Measurements from ENCODE around the gene RIC1. TPM values are rescaled to one million over a fixed set of nuclear protein-coding genes. Genes with fewer than 3 reads are reported as not detected.

RIC1 gene
- total and polyA plus RNA-seq, 12 donors, result 3.6 to 33.1 (median 17.9) TPM

GRCh38 chr9:5801739-5802113 is 172.8 kb downstream of the RIC1 start:
- Histone ChIP-seq H3K27me3 (no peaks in the 10 kb centered on the region), H3K4me3 (no peak overlapping the region), H3K36me3 (replicated peaks in 1 of 2) (peaks cover 0 to 6% of the 10 kb centered on the region in 2 donors), H3K27ac (peak overlapping the region in 1 of 5 donors; percentile 37), H3K4me1 (replicated peaks in 1 of 2) (peaks cover 14 to 22% of the 10 kb centered on the region in 2 donors), H3K9me3 (replicated peaks in 1 of 3) (no peaks in the 10 kb centered on the region)
- WGBS, 4 donors, result 55 to 74% (median 62%) methylated on average over 3 of the region's 3 CpGs
- intact Hi-C loops (cut with DNase I), result no loop called here
- no peak for DNase-seq
- no peak for TF ChIP-seq POLR2A (IDR thresholded peaks at IDR 0.05)
- TF ChIP-seq, protein P1, sequence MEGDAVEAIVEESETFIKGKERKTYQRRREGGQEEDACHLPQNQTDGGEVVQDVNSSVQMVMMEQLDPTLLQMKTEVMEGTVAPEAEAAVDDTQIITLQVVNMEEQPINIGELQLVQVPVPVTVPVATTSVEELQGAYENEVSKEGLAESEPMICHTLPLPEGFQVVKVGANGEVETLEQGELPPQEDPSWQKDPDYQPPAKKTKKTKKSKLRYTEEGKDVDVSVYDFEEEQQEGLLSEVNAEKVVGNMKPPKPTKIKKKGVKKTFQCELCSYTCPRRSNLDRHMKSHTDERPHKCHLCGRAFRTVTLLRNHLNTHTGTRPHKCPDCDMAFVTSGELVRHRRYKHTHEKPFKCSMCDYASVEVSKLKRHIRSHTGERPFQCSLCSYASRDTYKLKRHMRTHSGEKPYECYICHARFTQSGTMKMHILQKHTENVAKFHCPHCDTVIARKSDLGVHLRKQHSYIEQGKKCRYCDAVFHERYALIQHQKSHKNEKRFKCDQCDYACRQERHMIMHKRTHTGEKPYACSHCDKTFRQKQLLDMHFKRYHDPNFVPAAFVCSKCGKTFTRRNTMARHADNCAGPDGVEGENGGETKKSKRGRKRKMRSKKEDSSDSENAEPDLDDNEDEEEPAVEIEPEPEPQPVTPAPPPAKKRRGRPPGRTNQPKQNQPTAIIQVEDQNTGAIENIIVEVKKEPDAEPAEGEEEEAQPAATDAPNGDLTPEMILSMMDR (IDR thresholded peaks at IDR 0.05), result no peak

DNA sequence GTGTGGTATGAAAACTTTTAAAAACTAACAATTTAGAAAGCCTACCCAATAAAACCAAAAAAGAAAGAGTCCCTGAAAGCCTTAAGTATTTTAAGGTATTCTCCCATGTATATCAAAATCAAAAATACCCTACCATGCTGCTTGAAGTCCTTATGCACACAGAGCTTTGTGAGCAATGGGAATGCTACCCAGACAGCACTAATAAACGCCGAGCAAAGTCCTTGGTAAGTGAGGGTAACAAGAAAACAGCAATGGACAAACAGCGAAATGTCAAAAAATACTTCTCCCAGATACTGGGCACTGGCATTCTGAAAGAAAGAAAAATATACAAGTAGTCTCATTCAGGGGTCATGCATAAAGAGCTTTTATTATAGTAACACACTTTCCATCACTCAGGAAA is 176.6 kb downstream of the RIC1 start:
- Histone ChIP-seq H3K4me3 (no peak overlapping the region), H3K27ac (no peak overlapping the region), H3K27me3 (no peaks in the 10 kb centered on the region), H3K4me1 (replicated peaks in 1 of 2) (peaks cover 9 to 14% of the 10 kb centered on the region in 2 donors), H3K9me3 (replicated peaks in 1 of 3) (no peaks in the 10 kb centered on the region), H3K36me3 (replicated peaks in 1 of 2) (peaks cover 0 to 12% of the 10 kb centered on the region in 2 donors)
- intact Hi-C loops (cut with DNase I), result no loop called here
- TF ChIP-seq, protein P1 (IDR thresholded peaks at IDR 0.05), result no peak
- TF ChIP-seq POLR2A (IDR thresholded peaks at IDR 0.05), result no peak
- 87 to 91% (median 90%) methylated on average over 3 of the region's 3 CpGs for WGBS, 4 donors
- no peak for DNase-seq

DNA sequence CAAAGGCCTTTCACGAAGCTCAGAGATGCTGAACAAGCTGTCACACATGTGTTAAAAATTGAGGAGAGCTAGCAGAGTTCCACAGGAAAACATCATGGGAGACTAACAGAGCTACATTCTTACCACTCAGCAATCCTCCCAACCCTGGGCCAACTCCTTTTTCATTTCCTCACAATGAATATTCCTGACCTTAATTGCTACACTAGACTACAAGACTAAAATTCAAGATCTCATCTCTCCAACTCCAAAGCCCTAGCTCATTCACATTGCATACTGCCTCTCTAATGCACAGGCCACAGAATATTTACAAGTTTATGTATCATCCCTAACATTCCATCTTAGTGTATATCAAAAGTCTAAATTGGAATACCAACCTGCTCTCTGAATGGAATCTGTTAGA is 182.8 kb downstream of the RIC1 start:
- H3K4me3 ChIP-seq, result no peak overlapping the region
- 92 to 100% (median 100%) methylated on average over 1 of the region's 1 CpG for WGBS, 4 donors
- no peaks in the 10 kb centered on the region for H3K4me1 ChIP-seq (replicated peaks in 1 of 2)
- intact Hi-C loops (cut with DNase I), result no loop called here
- no peaks in the 10 kb centered on the region for H3K9me3 ChIP-seq (replicated peaks in 1 of 3)
- DNase-seq, result no peak
- no peak overlapping the region for H3K27ac ChIP-seq
- peaks cover 0 to 28% of the 10 kb centered on the region in 2 donors for H3K36me3 ChIP-seq (replicated peaks in 1 of 2)
- TF ChIP-seq, protein P1 (IDR thresholded peaks at IDR 0.05), result no peak
- no peak for TF ChIP-seq POLR2A (IDR thresholded peaks at IDR 0.05)
- H3K27me3 ChIP-seq, result no peaks in the 10 kb centered on the region

DNA sequence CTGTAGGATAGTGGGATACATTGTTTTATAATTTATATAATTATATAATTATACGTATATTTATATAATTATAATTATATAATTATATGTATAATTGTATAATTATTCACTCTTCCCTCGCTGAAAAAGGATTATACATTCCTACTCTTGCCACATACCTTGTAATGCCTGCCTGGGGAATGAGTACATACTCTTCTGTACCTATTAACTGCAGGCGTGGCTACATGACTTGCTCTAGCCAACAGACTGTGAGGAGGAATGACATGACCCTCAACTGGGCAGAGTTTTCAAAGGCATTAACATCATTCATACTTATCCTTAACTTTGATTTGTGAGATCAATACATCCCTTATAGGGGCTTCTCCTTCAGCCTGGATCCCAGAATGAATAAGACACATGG is 184.9 kb downstream of the RIC1 start:
- H3K36me3 ChIP-seq (replicated peaks in 1 of 2), result peaks cover 0 to 28% of the 10 kb centered on the region in 2 donors
- no peaks in the 10 kb centered on the region for H3K9me3 ChIP-seq (replicated peaks in 1 of 3)
- peaks cover 0 to 8% of the 10 kb centered on the region in 2 donors for H3K4me1 ChIP-seq (replicated peaks in 1 of 2)
- no peak for DNase-seq
- WGBS, 4 donors, result 88 to 96% (median 92%) methylated on average over 3 of the region's 3 CpGs
- intact Hi-C loops (cut with DNase I), result no loop called here
- no peaks in the 10 kb centered on the region for H3K27me3 ChIP-seq
- H3K27ac ChIP-seq, result no peak overlapping the region
- no peak for TF ChIP-seq POLR2A (IDR thresholded peaks at IDR 0.05)
- TF ChIP-seq, protein P1 (IDR thresholded peaks at IDR 0.05), result no peak
- H3K4me3 ChIP-seq, result no peak overlapping the region

Data from adrenal gland (tissue), 12 donors.